HEK293 (cell line): Measurements from ENCODE around the gene GDE1.

Experiments
- CTCF ChIA-PET: fragments of 350-600 bp; formaldehyde crosslinking; extraction: SDS; loops from one replicate; lab custom pipeline; 2021; ENCODE audit warnings: antibody characterized with exemption; lab: Yijun Ruan, JAX
- POLR2A ChIA-PET: fragments of 300-600 bp; formaldehyde crosslinking; extraction: SDS; loops from one replicate; lab custom pipeline; 2020; ENCODE audit warnings: antibody characterized with exemption, inconsistent platforms; lab: Yijun Ruan, JAX
- H3K27ac ChIP-seq: fragments of 200-500 bp; sonication (Bioruptor generic); 2 replicates; pipeline ENCODE4 v1.5.1; 2014; ENCODE audit warnings: low read depth, low read length, control low read depth, inconsistent platforms; ENCODE audit errors: extremely low read depth
- H3K36me3 ChIP-seq, 2 experiments: fragments of 200-500 bp in 1 of 2; sonication (Bioruptor generic) in 1 of 2; 1 replicate in 1 of 2; 2 replicates in 1 of 2; pipeline ENCODE4 v1.5.1; 2014 to 2017; ENCODE audit warnings: inconsistent platforms in 2 of 2, low read length in 2 of 2; ENCODE audit not compliant: control insufficient read depth in 2 of 2, insufficient read depth in 1 of 2
- H3K4me1 ChIP-seq: fragments of 200-500 bp; sonication (Bioruptor generic); 2 replicates; pipeline ENCODE4 v1.5.1; 2014; ENCODE audit warnings: mild to moderate bottlenecking, low read length, inconsistent platforms; ENCODE audit not compliant: control insufficient read depth, insufficient read depth
- H3K4me3 ChIP-seq: 2 replicates; pipeline ENCODE4 v1.5.1; 2011; ENCODE audit warnings: low read depth, mild to moderate bottlenecking, control low read depth, low read length, moderate library complexity
- H3K9me3 ChIP-seq: fragments of 200-500 bp; sonication (Bioruptor generic); 2 replicates; pipeline ENCODE4 v1.5.1; 2014; ENCODE audit warnings: low read depth, low read length, inconsistent platforms; ENCODE audit not compliant: control insufficient read depth, insufficient read depth
- CTCF ChIP-seq: fragments of 450-650 bp; formaldehyde crosslinking; IDR thresholded peaks from 2 replicates; pipeline ENCODE4 v1.5.1; 2016; ENCODE audit warnings: missing biosample characterization, missing genetic modification characterization
- ELK4 ChIP-seq: IDR thresholded peaks from 2 replicates; pipeline ENCODE4 v1.6.1; 2011; ENCODE audit warnings: mild to moderate bottlenecking, low read depth, low read length, borderline replicate concordance
- HOXD13 ChIP-seq: sonication (generic); formaldehyde crosslinking; IDR thresholded peaks from 2 replicates; pipeline ENCODE4 v1.8.0; 2022; ENCODE audit warnings: missing genetic modification reagents, borderline replicate concordance
- KLF1 ChIP-seq: fragments of 450-650 bp; formaldehyde crosslinking; IDR thresholded peaks from 2 replicates; pipeline ENCODE4 v1.5.1; 2016; ENCODE audit warnings: missing biosample characterization, missing genetic modification characterization
- PRDM4 ChIP-seq: fragments of 450-650 bp; formaldehyde crosslinking; IDR thresholded peaks from 2 replicates; pipeline ENCODE4 v1.5.1; 2017; ENCODE audit warnings: missing biosample characterization, missing genetic modification characterization
- RBAK ChIP-seq: fragments of 450-650 bp; formaldehyde crosslinking; IDR thresholded peaks from 2 replicates; pipeline ENCODE4 v1.5.1; 2016; ENCODE audit warnings: missing biosample characterization, missing genetic modification characterization
- TRIM28 ChIP-seq: IDR thresholded peaks from 2 replicates; pipeline ENCODE4 v1.6.1; 2011; ENCODE audit warnings: low read length, control low read depth, borderline replicate concordance
- WT1 ChIP-seq: fragments of 450-650 bp; formaldehyde crosslinking; IDR thresholded peaks from 2 replicates; pipeline ENCODE4 v1.5.1; 2016; ENCODE audit warnings: missing biosample characterization, missing genetic modification characterization
- YY2 ChIP-seq: fragments of 450-650 bp; formaldehyde crosslinking; IDR thresholded peaks from 2 replicates; pipeline ENCODE4 v1.5.1; 2016; ENCODE audit warnings: missing biosample characterization, missing genetic modification characterization
- ZBTB17 ChIP-seq: fragments of 450-650 bp; formaldehyde crosslinking; IDR thresholded peaks from 2 replicates; pipeline ENCODE4 v1.5.1; 2016; ENCODE audit warnings: missing biosample characterization, missing genetic modification characterization
- ZEB2 ChIP-seq: fragments of 450-650 bp; formaldehyde crosslinking; IDR thresholded peaks from 2 replicates; pipeline ENCODE4 v1.5.1; 2016; ENCODE audit warnings: missing biosample characterization, missing genetic modification characterization
- ZFHX2 ChIP-seq: fragments of 450-650 bp; formaldehyde crosslinking; conservative IDR thresholded peaks from 2 replicates; pipeline ENCODE4 v1.5.1; 2016; ENCODE audit warnings: missing biosample characterization, missing genetic modification characterization
- ZFP3 ChIP-seq: fragments of 450-650 bp; formaldehyde crosslinking; IDR thresholded peaks from 2 replicates; pipeline ENCODE4 v1.5.1; 2016; ENCODE audit warnings: low read depth, missing biosample characterization, missing genetic modification characterization
- ZNF202 ChIP-seq: fragments of 450-650 bp; formaldehyde crosslinking; IDR thresholded peaks from 2 replicates; pipeline ENCODE4 v1.5.1; 2016; ENCODE audit warnings: missing biosample characterization, missing genetic modification characterization, borderline replicate concordance
- ZNF24 ChIP-seq: fragments of 450-650 bp; formaldehyde crosslinking; IDR thresholded peaks from 2 replicates; pipeline ENCODE4 v1.5.1; 2016; ENCODE audit warnings: missing biosample characterization, missing genetic modification characterization
- ZNF280C ChIP-seq: fragments of 450-650 bp; formaldehyde crosslinking; IDR thresholded peaks from 2 replicates; pipeline ENCODE4 v1.5.1; 2016; ENCODE audit warnings: missing biosample characterization, missing genetic modification characterization
- ZNF48 ChIP-seq: fragments of 450-650 bp; formaldehyde crosslinking; IDR thresholded peaks from 2 replicates; pipeline ENCODE4 v1.5.1; 2016; ENCODE audit warnings: missing biosample characterization, missing genetic modification characterization
- ZNF501 ChIP-seq: fragments of 450-650 bp; formaldehyde crosslinking; IDR thresholded peaks from 2 replicates; pipeline ENCODE4 v1.5.1; 2016; ENCODE audit warnings: missing biosample characterization, missing genetic modification characterization
- ZNF518A ChIP-seq: fragments of 450-650 bp; formaldehyde crosslinking; conservative IDR thresholded peaks from 2 replicates; pipeline ENCODE4 v1.5.1; 2016; ENCODE audit warnings: low read depth, missing biosample characterization, missing genetic modification characterization
- ZNF529 ChIP-seq: fragments of 450-650 bp; formaldehyde crosslinking; IDR thresholded peaks from 2 replicates; pipeline ENCODE4 v1.5.1; 2017; ENCODE audit warnings: missing genetic modification characterization, missing biosample characterization; ENCODE audit not compliant: insufficient replicate concordance
- ZNF548 ChIP-seq: fragments of 450-650 bp; formaldehyde crosslinking; IDR thresholded peaks from 2 replicates; pipeline ENCODE4 v1.5.1; 2016; ENCODE audit warnings: missing biosample characterization, missing genetic modification characterization
- ZNF76 ChIP-seq: fragments of 450-650 bp; formaldehyde crosslinking; IDR thresholded peaks from 2 replicates; pipeline ENCODE4; 2016; ENCODE audit warnings: low read depth, missing biosample characterization, missing genetic modification characterization, borderline replicate concordance

GDE1 gene

GRCh38 chr16:19463468-19464315, 58.2 kb downstream of the GDE1 start (continued):
- TF ChIP-seq ZNF518A (tag by site-specific recombination) (no peak), PRDM4 (tag by site-specific recombination) (no peak), RBAK (tag by site-specific recombination) (no peak), ZNF548 (tag by site-specific recombination) (no peak), ZNF202 (no peak), ZNF280C (tag by site-specific recombination) (no peak), ZNF76 (tag by site-specific recombination) (no peak), YY2 (tag by site-specific recombination) (no peak), HOXD13 (CRISPR knock-in tag) (no peak), ELK4 (no peak)

GRCh38 chr16:19460397-19460796, 61.5 kb downstream of the GDE1 start:
- H3K36me3 ChIP-seq, result no peaks in the 10 kb centered on the region
- H3K4me1 ChIP-seq, result no peaks in the 10 kb centered on the region
- ChIA-PET CTCF (interaction anchor here (0.8 to 1.8 kb wide), 2 partner anchors 72 to 299 kb away, joined by 4 read pairs; no protein-coding TSS in a partner anchor), POLR2A (no interaction called here)
- no peak overlapping the region for H3K4me3 ChIP-seq
- no peak overlapping the region for H3K27ac ChIP-seq
- no peaks in the 10 kb centered on the region for H3K9me3 ChIP-seq
- TF ChIP-seq ELK4 (no peak), KLF1 (no peak), CTCF (tag by site-specific recombination) (no peak), ZEB2 (tag by site-specific recombination) (no peak), ZFHX2 (tag by site-specific recombination) (no peak), ZNF48 (no peak), ZNF529 (no peak), TRIM28 (no peak), ZNF24 (tag by site-specific recombination) (no peak), ZFP3 (tag by site-specific recombination) (no peak), ZNF501 (tag by site-specific recombination) (no peak), ZBTB17 (no peak), ZNF548 (tag by site-specific recombination) (no peak), WT1 (tag by site-specific recombination) (no peak)
